ENCODE measurements around the gene BCL2L14. TPM values are rescaled to one million over a fixed set of nuclear protein-coding genes. Genes with fewer than 3 reads are reported as not detected.
"Not testable (repeated sequence)": the region's sequence is repeated elsewhere in the genome, so short reads cannot be mapped to it uniquely, and the experiment has no call there.

Gene BCL2L14
- polyA plus RNA-seq, 1 donor from 2014 or later, result not detected

GRCh38 chr12:12110923-12111555 lies 40.3 kb downstream of the BCL2L14 start:
- H3K27me3 Mint-ChIP-seq, H3K27ac Mint-ChIP-seq, H3K4me1 Mint-ChIP-seq, H3K36me3 Mint-ChIP-seq: not testable (repeated sequence)
- H3K9me3 Mint-ChIP-seq, result peaks cover 9 to 19% (median 14%) of the 10 kb centered on the region in 3 donors
- H3K4me3 Mint-ChIP-seq, result peak overlapping the region in 2 of 4 donors; percentile 55 to 61

- H3K4me1 Mint-ChIP-seq, result no peaks in the 10 kb centered on the region
- H3K36me3 Mint-ChIP-seq, result no peaks in the 10 kb centered on the region
- peaks cover 0 to 2% (median 0%) of the 10 kb centered on the region in 3 donors for H3K9me3 Mint-ChIP-seq
- peaks cover 5% of the 10 kb centered on the region for H3K27me3 Mint-ChIP-seq
- H3K27ac Mint-ChIP-seq, result no peak overlapping the region
- no peak overlapping the region for H3K4me3 Mint-ChIP-seq
These were observed 44.8 kb downstream of the BCL2L14 start for GRCh38 chr12:12115514-12115913.

- H3K36me3 Mint-ChIP-seq, result no peaks in the 10 kb centered on the region
- no peaks in the 10 kb centered on the region for H3K4me1 Mint-ChIP-seq
- peaks cover 5% of the 10 kb centered on the region for H3K27me3 Mint-ChIP-seq
- H3K27ac Mint-ChIP-seq, result no peak overlapping the region
- peaks cover 0 to 2% (median 0%) of the 10 kb centered on the region in 3 donors for H3K9me3 Mint-ChIP-seq
- H3K4me3 Mint-ChIP-seq, result no peak overlapping the region
These were observed 45.9 kb downstream of the BCL2L14 start for GRCh38 chr12:12116677-12117076.

DNA sequence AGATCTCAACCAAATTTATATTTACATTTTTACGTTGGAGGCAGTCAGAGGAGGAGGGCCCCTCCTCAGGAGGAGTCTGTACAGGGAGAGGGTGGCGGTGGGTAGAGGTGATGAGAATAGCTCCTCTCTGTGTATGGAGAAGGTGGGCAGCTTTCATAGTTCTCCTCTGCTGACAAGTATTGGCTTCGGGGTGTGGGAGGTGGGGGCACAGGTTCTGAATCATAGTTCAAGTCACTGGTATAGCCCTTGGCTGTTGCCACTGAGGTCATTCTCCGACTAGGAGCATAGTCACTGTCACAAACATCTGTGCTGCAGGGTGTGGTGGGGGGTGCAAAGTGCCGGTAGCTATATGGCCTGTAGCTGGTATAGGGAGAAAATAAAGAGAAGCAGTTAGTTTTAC lies 50.3 kb downstream of the BCL2L14 start:
- Mint-ChIP-seq H3K4me3 (no peak overlapping the region), H3K27ac (no peak overlapping the region), H3K27me3 (no peaks in the 10 kb centered on the region), H3K9me3 (no peaks in the 10 kb centered on the region), H3K36me3 (no peaks in the 10 kb centered on the region), H3K4me1 (no peaks in the 10 kb centered on the region)

DNA sequence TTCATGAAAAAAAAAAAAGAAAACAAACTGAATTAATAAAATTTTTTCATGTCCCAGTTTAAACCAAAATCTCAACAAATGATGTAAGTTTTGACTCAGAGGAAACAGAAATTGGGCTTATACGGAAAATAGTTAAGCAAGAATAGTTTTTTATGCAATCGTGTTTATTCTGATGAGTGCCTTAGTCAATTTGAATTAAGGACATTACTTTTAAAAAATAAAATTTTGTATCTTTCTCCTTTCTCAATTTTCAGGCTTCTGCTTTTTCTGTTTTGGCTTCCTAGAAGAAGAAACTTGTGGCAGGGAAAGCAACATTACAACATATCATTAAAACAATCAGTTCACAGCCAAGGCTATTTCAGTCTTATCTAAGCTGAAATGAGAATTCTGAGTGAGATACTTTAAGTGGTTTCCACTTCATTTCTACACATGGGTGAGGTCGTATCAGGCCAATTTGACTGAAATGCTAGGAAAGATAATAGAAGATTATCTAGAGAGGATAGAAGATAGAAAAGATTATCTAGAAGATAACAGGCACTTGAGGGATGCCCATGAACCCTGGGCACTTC lies 52.4 kb downstream of the BCL2L14 start:
- Mint-ChIP-seq H3K27ac (no peak overlapping the region), H3K27me3 (no peaks in the 10 kb centered on the region), H3K4me3 (no peak overlapping the region), H3K36me3 (no peaks in the 10 kb centered on the region), H3K9me3 (no peaks in the 10 kb centered on the region), H3K4me1 (no peaks in the 10 kb centered on the region)

DNA sequence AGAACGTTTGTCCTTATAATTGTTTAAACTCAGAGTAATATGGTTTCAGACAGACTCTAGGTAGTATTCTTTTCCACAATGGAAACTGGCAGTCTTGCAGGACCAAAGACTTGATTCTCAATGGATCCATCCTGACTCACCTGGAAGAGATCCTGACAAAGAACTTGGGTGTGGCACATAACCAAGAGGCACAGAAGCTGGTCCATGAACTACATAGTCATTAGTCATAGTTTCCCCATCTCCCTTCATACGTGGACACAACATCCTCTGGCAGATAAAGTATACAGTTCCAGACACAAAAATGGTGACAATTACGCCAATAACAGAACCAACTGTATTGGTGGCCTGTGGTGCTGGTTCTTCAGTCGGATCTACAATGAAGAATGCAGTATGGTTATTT lies 55.8 kb downstream of the BCL2L14 start:
- Mint-ChIP-seq H3K4me3 (no peak overlapping the region), H3K27ac (no peak overlapping the region), H3K9me3 (no peaks in the 10 kb centered on the region), H3K4me1 (no peaks in the 10 kb centered on the region), H3K36me3 (no peaks in the 10 kb centered on the region), H3K27me3 (peaks cover 2% of the 10 kb centered on the region)

GRCh38 chr12:12127304-12127703 lies 56.6 kb downstream of the BCL2L14 start:
- Mint-ChIP-seq H3K9me3 (no peaks in the 10 kb centered on the region), H3K27me3 (peaks cover 2% of the 10 kb centered on the region), H3K4me3 (no peak overlapping the region), H3K36me3 (no peaks in the 10 kb centered on the region), H3K4me1 (no peaks in the 10 kb centered on the region), H3K27ac (no peak overlapping the region)

DNA sequence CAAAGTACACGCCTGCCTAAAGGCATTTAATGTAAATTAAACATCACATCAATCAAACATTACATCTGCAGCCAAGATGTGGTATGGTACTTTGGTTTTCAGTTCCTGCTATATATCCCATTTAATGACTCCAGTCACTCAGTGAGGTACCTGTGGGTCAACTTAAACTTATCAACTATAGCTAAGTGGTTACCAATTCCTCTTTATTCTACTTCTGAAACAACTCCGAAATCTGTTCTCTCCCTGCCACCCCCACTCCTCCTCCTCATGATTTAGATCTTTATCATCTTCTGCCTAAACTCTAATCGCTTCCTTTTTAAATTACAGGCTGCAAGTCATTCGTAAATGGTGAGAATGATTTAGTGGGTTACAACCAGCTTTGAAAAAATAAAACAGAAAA lies 57.9 kb downstream of the BCL2L14 start:
- no peak overlapping the region for H3K27ac Mint-ChIP-seq
- no peak overlapping the region for H3K4me3 Mint-ChIP-seq
- H3K9me3 Mint-ChIP-seq, result no peaks in the 10 kb centered on the region
- H3K36me3 Mint-ChIP-seq, result no peaks in the 10 kb centered on the region
- no peaks in the 10 kb centered on the region for H3K4me1 Mint-ChIP-seq
- H3K27me3 Mint-ChIP-seq, result peaks cover 2% of the 10 kb centered on the region

DNA sequence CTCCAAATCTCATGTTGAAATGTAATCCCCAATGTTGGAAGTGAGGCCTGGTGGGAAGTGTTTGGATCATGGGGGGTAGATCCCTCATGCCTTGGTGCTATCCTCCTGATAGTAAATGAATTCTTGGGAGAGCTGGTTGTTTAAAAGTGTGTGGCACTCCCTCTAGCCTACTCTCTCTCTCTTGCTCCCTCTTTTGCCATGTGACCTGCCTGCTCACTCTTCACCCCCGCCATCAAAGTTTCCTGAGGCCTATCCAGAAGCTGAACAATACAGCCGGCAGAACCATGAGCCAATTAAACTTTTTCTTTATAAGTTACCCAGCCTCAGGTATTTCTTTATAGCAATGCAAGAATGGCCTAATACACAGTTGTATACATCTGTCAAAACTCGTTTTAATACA lies 62.5 kb downstream of the BCL2L14 start:
- H3K27ac Mint-ChIP-seq, result no peak overlapping the region
- H3K36me3 Mint-ChIP-seq, result peaks cover 2% of the 10 kb centered on the region

GRCh38 chr12:12133785-12134184 lies 63.0 kb downstream of the BCL2L14 start:
- H3K4me1 Mint-ChIP-seq, result no peaks in the 10 kb centered on the region
- H3K4me3 Mint-ChIP-seq, result no peak overlapping the region
- H3K27me3 Mint-ChIP-seq, result peaks cover 6% of the 10 kb centered on the region
- H3K9me3 Mint-ChIP-seq, result no peaks in the 10 kb centered on the region
- H3K27ac Mint-ChIP-seq, result no peak overlapping the region
- peaks cover 2% of the 10 kb centered on the region for H3K36me3 Mint-ChIP-seq

More for the DNA sequence above, 62.5 kb downstream of the BCL2L14 start:
- Mint-ChIP-seq H3K4me1 (no peaks in the 10 kb centered on the region), H3K4me3 (no peak overlapping the region), H3K9me3 (no peaks in the 10 kb centered on the region), H3K27me3 (peaks cover 3% of the 10 kb centered on the region)

GRCh38 chr12:12138203-12139154 lies 67.7 kb downstream of the BCL2L14 start:
- no peaks in the 10 kb centered on the region for H3K9me3 Mint-ChIP-seq
- no peaks in the 10 kb centered on the region for H3K4me1 Mint-ChIP-seq
- peaks cover 2% of the 10 kb centered on the region for H3K36me3 Mint-ChIP-seq
- peaks cover 4% of the 10 kb centered on the region for H3K27me3 Mint-ChIP-seq
- no peak overlapping the region for H3K4me3 Mint-ChIP-seq
- H3K27ac Mint-ChIP-seq, result no peak overlapping the region

GRCh38 chr12:12141000-12141399 lies 70.3 kb downstream of the BCL2L14 start:
- peaks cover 4% of the 10 kb centered on the region for H3K27me3 Mint-ChIP-seq
- H3K27ac Mint-ChIP-seq, result no peak overlapping the region
- no peaks in the 10 kb centered on the region for H3K4me1 Mint-ChIP-seq
- H3K36me3 Mint-ChIP-seq, result no peaks in the 10 kb centered on the region
- H3K9me3 Mint-ChIP-seq, result no peaks in the 10 kb centered on the region
- no peak overlapping the region for H3K4me3 Mint-ChIP-seq

- peak overlapping the region in 1 of 3 donors; percentile 44 for H3K27ac Mint-ChIP-seq
- not testable (repeated sequence) for H3K36me3 Mint-ChIP-seq, H3K4me1 Mint-ChIP-seq, H3K9me3 Mint-ChIP-seq, H3K4me3 Mint-ChIP-seq, H3K27me3 Mint-ChIP-seq
These were observed 73.8 kb downstream of the BCL2L14 start for GRCh38 chr12:12144531-12144930.

DNA sequence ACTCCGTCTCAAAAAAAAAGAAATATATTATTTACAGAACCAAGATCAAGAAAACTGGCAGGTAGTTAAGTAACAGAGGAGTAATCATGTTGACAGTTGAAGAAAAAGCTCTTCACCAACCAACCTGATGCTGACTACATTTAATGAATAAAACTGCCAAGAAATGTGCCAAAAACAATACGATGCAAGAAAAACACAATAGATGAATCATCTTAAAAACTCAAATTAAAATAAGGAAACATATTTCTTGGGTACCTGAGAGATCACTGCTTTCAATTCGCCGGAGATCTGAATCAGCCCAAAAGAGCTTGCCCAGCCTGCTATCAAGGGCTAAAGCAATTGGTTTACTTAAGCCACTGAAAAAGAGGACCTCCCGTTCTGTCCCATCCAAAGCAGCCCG lies 76.4 kb downstream of the BCL2L14 start:
- Mint-ChIP-seq H3K4me1 (no peaks in the 10 kb centered on the region), H3K27me3 (no peaks in the 10 kb centered on the region), H3K4me3 (no peak overlapping the region), H3K9me3 (no peaks in the 10 kb centered on the region), H3K36me3 (no peaks in the 10 kb centered on the region), H3K27ac (no peak overlapping the region)

All from IgD-negative memory B cell (primary cell).